NT2/D1 (cell line): ENCODE results near the gene KSR1.

Source experiments
- SUZ12 ChIP-seq: IDR thresholded peaks from 2 replicates; pipeline ENCODE4 v1.6.1; 2011; ENCODE audit not compliant: insufficient read length, insufficient read depth; ENCODE audit errors: extremely low read depth
- YY1 ChIP-seq: IDR thresholded peaks from 2 replicates; pipeline ENCODE4 v1.6.1; 2011; ENCODE audit not compliant: insufficient read length, insufficient read depth
- ZNF274 ChIP-seq: IDR thresholded peaks from 2 replicates; pipeline ENCODE4 v1.6.1; 2011; ENCODE audit warnings: mild to moderate bottlenecking, low read depth, low read length

DNA sequence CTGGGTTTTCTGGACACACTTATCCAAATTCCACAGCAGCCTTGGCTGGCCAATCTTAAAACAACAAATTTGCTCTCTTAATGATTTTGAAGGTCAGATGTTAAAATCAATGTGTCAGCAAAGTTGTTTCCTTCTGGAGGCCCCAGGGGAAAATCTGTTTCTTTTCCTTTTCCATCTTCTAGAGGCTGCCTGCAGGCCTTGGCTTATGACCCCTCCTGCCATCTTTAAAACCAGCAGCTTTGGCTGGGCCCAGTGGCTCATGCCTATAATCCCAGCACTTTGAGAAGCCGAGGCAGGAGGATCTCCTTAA lies 177.7 kb downstream of the KSR1 start:
- TF ChIP-seq YY1 = no peak
- no peak for TF ChIP-seq ZNF274
- TF ChIP-seq SUZ12 = no peak
